Measurements from ENCODE around the gene CHP2.

- no peak for TF ChIP-seq CTCF (IDR thresholded peaks at IDR 0.05)
- TF ChIP-seq POLR2A (IDR thresholded peaks at IDR 0.05): no peak
These were observed 44.8 kb upstream of the CHP2 start for GRCh38 chr16:23710008-23710407.

Measured in thyroid gland (tissue), 4 donors.